GM12892 (cell line): Measurements from ENCODE around the gene CDKL5.

Experiments used
- DNase-seq: peaks from one replicate; pipeline ENCODE4 v3.0.0; 2011; ENCODE audit not compliant: insufficient read length
- FAIRE-seq: peaks from 2 replicates; lab custom pipeline; 2011; peaks lifted over from hg19 to GRCh38; lab: Jason Lieb, UNC
- POLR2A ChIP-seq: IDR thresholded peaks from 2 replicates; pipeline ENCODE4 v1.6.1; 2011; ENCODE audit warnings: low read depth, low read length, control low read depth
- POLR2AphosphoS5 ChIP-seq: IDR thresholded peaks from 2 replicates; pipeline ENCODE4 v1.6.1; 2011; ENCODE audit warnings: low read depth, low read length, control low read depth
- TAF1 ChIP-seq: IDR thresholded peaks from 2 replicates; pipeline ENCODE4 v1.6.1; 2011; ENCODE audit warnings: low read depth, mild to moderate bottlenecking, control low read depth, low read length, borderline replicate concordance

The CDKL5 gene

DNA sequence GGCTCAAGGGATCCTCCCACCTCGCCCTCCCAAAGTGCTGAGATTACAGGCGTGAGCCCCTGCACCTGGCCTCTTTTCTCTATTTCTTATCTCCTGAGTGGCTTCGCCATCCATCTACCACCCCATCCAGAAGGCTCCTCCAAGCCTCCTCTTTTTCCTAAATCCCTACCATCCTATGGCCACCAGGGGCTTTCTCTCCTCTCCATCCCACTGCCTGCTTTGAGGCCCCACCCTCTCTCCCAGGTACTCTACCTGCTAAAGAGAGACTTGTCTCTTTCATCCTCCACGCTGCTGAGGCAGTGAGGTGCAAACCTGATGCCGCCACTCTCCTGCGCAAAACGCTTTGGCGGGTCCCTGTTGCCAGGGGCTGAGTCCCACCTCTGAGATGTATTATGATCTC lies 239.5 kb downstream of the CDKL5 start:
- TF ChIP-seq TAF1 (no peak), POLR2AphosphoS5 (no peak), POLR2A (no peak)
- FAIRE-seq (no peak), DNase-seq (no peak)

DNA sequence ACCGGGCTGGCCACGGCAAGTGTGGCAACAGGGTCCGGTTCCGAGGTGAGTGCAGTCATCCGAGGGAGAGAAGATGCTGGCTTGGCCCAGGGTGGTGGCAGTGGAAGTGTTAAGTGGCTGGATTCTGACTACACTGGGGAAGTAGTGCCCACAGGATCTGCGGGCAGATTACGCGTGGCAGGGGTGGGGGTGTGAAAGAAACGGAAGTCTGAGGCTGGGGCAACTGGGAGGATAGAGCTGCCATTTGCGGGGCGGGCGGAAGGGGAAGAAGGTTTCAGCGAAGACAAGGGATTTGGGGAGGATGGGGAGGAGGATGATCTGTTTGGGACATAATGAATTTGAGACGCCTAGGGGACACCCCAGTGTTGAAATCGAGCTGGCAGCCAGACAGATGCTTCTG lies 241.2 kb downstream of the CDKL5 start:
- TF ChIP-seq POLR2A, result no peak
- DNase-seq (no peak), FAIRE-seq (no peak)

DNA sequence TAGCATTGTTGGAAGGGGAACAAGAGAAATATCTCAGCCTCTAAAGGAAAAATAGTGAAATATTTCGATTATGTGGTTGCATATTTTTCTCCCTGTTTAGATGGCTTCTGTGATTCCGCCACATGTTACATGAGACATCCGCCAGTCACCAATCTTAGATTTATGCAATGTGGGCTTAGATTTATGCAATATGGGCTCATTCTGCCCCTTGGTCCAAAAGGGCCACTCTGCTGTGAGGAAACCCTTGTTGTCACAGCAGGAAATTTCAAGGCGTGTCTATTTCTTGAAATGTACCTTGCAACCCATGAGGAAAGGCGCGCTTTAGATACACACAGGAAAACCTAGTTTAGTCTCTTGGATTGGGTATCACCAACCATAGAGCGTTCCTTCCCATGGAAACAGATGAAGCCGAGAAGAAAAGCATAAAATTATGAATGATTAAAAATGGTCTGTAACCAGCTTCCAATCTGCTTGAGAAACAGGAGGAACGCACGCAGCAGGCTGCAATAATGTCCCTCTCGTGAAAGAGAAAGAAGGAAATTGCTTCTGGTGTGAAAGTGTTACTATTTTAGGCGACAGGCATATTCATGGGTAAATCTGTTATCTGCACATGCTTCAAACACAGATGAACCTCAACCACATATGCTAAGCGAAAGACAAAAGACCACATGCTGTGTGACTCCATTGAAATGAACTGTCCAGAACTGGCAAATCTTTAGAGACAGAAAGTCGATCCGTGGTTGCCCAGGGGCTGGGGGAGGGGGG lies 242.8 kb downstream of the CDKL5 start:
- peak; percentile 56 for FAIRE-seq
- no peak for DNase-seq
- TF ChIP-seq POLR2A, result no peak
- TF ChIP-seq POLR2AphosphoS5, result no peak
- no peak for TF ChIP-seq TAF1

DNA sequence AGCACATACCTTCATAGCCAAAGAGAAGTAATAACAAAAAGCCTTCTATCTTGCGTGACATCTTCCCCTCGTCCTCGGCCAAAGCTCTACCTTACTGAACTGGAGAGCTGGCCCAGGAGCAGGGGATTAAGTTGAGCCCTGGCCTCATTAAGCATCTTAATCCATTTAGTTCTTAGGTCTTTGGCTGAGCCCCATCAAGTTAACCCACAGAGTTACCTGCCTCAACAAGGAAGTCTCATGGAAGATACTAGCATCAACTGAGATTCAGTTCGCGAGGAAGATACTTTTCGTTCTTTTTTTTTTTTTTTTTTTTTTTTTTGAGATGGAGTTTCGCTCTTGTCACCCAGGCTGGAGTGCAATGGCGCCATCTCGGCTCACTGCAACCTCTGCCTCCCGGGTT lies 246.6 kb downstream of the CDKL5 start, which contains the start of gene RS1:
Gene RS1 (minus strand): TSS at position 101 of the 400 bp plus-strand sequence. CDS start 40 bp downstream, at position 61.
- DNase-seq (no peak), FAIRE-seq (no peak)

DNA sequence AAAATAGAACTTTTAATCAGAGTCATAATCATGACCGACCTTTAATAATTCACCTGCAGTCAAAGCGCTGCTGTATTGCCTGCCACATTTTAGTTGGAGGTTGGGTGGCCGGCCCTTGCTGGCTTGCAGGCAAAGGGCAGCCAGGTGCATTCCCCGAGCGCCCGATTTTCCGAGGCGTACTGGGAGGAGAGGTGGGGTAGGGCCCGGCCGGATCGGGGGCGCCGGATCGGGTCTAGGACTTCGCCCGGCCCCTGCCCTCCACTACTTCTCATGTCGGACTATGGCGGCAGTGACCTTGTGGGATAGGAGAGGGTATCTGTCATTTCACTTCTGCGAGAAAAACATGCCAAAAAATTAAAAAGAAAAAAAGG lies 249.0 kb downstream of the CDKL5 start:
- DNase-seq (no peak), FAIRE-seq (no peak)

More for the DNA sequence above, 246.6 kb downstream of the CDKL5 start, which contains the start of gene RS1:
- TF ChIP-seq POLR2AphosphoS5 (no peak), TAF1 (no peak), POLR2A (no peak)

DNA sequence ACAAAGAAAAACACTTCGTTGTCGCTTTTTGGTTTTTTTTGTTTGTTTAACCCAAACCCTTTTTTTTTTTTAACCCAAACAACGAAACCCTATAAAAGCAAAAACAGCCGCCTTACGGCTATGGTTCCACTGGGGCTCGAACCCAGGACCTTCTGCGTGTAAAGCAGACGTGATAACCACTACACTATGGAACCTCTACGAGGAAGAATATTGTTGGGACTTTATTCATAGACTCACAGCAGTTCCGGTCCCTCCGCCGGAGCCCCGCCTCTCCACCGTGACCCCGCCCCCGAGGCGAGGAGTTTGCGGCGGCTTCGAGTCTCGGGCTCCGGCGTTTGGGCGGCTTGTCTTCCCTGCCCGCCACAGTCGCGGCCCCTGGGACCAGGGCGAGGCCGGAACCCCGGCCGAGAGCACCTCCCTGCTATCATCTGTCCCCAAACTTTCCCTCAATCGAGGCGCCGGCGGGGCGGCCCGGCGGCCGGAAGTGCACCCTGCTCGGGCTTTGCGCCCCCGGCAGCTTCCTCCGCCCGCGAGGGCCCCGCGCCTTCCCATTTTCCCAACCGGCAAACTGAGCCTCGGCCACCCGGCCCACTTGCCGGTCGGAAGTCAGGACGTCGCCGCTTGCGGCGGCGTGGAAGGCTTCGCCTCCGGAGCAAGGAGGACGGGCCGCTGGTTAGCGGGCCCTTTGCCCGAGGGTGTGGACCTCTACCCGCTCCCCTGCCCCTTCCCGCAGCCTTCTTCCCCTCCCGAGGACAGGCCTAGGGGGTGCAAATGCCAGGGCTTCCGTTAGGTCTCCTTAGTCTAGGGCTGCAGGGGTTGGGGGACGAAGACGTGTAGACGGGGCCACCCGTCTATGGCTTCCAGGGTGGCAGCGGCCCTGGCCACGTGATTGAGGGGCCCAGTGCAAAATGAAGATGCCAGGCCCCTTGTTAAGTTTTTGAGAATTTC lies 249.7 kb downstream of the CDKL5 start:
- DNase-seq (peak; percentile 67), FAIRE-seq (peak; percentile 66)
- TF ChIP-seq POLR2A (peak; percentile 22; the same call in 1 of the 2 replicates), POLR2AphosphoS5 (no peak)

More for the DNA sequence above, 249.0 kb downstream of the CDKL5 start:
- TF ChIP-seq TAF1 (no peak), POLR2AphosphoS5 (no peak), POLR2A (no peak)

DNA sequence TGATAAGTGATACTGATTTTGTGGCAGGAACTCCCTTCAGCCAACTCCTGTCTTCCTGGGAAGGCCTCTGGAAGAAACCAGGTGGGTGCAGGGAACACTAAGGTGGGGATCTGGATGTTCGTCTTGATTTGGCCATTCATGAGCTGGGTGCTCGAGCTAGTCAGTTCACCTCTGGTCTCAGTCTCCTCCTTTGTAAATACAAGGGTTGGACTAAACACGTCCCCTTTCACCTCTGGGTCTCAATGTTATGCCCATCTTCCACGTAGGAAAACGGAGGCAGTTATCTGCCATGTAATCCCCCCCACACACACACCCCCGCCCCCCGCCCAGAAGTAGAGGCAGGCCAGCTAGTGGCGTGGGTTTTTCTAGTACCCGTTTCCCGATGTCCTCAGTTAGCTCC lies 250.6 kb downstream of the CDKL5 start:
- no peak for DNase-seq
- FAIRE-seq, result peak; percentile 51
- no peak for TF ChIP-seq POLR2AphosphoS5
- no peak for TF ChIP-seq POLR2A
- TF ChIP-seq TAF1, result no peak

DNA sequence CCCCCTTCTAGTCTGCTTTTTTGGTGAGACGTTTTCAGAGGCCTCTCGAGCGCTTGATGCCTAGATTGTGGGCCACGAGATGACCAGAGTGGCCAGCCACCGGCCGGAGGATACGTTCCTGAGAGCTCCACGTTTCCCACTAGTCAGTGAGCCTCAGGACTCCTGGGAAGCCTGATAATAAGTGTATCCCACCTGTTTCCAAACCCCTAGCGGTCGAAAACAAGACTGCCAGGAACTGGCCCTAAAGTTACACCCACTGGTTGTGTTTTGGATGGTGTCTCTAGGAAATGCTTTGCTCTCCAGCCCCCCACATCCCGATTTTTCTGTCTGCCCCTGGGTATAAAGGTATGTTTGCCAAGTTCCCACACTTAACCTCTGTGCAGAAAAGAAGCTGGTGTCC lies 251.1 kb downstream of the CDKL5 start:
- DNase-seq, result no peak
- TF ChIP-seq POLR2A, result no peak

DNA sequence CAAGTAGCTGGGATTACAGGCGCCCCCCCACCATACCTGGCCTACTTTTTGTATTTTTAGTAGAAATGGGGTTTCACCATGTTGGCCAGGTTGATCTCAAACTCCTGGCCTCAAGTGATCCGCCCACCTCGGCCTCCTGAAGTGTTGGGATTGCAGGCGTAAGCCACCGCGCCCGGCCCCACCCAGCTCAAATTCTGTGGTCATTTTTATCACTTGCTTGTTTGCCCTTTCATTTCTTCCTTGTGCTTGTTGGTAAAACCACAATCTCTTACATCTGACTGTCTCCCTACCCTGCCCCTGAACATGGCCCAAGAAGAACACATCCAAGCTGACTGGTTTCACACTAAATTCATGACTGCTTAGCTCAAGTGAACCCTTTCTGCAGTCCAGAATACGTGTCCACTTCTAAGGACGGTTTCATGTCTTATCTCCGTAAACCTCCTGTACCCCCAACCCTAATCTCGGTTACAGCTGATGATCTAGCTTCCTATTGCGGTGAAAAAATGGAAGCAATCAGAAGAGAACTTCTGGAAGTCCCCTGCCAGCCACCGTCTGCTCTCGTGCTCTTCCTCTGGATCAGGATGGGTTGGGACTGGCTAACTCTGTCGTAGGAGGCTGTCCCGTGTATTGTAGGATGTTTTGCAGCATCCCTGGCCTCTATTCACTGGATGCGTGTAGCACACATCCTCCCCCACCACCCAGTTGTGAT lies 251.9 kb downstream of the CDKL5 start:
- FAIRE-seq (no peak), DNase-seq (no peak)
- TF ChIP-seq TAF1, result no peak
- no peak for TF ChIP-seq POLR2A
- TF ChIP-seq POLR2AphosphoS5, result no peak

More for the DNA sequence above, 251.1 kb downstream of the CDKL5 start:
- no peak for FAIRE-seq

DNA sequence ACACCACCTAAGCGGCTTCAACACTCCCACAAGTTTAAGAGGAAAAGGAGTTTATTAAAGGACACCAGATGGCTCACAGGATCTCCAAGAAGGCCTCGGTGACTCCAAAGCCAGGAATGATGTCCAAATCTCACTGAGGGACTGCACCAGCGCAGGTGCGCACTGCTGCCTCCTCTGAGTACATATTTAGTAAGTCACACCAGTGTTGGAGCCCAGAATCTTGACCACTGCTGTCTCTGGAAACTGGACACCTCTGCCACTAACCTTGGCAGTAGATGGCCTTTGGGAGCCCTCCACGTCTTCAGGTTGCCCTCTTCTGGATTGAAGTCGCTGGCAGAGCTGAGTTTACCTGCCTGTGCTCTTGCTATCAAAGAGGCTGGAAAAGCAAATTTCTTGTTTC lies 256.6 kb downstream of the CDKL5 start:
- no peak for DNase-seq
- no peak for TF ChIP-seq POLR2A
- no peak for TF ChIP-seq TAF1
- no peak for TF ChIP-seq POLR2AphosphoS5
- FAIRE-seq, result no peak

DNA sequence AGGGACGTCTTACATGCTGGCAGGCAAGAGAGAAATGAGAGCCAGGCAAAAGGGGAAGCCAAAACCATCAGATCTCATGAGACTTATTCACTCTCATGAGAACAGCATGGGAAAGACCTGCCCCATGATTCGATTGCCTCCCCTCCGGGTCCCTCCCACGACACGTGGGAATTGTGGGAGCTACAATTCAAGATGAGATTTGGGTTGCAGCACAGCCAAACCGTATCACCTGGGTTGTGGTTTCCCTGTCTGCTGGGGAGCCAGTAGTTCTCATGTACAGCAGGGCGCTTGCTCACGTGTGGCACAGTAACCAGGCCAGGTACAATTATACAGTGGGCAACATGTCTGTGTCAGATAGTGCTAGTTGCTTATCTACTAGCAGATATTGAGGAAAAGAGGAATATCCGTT lies 257.6 kb downstream of the CDKL5 start:
- FAIRE-seq, result no peak

DNA sequence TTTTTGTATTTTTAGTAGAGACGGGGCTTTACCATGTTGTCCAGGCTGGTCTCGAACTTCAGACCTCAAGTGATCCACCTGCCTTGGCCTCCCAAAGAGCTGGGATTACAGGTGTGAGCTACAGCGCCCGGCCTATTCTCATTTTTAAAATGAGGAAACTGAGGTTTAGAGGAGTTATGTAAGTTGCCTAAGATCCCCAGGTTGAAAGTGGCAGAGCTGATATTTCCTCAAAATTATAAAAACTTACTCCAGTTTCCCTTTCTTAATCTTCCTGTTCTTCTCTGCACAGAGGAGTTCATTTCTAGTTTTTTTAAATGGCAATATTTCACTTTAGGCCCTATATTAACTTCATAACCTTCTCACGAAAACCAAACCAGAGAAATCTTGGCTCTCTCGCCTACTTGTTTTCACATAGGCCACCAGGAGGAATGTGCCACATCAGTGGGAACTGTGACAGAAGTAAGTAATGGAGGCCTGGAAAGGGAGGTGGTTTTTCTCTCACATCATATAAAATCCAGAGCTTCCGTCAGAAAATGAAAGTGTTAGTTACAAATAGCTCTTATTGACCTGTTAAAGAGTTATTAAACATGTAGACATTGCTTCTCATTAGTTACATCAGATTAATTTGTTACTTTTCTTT lies 262.6 kb downstream of the CDKL5 start:
- TF ChIP-seq POLR2A (no peak), TAF1 (no peak), POLR2AphosphoS5 (no peak)
- FAIRE-seq, result no peak
- DNase-seq, result no peak

More for the DNA sequence above, 257.6 kb downstream of the CDKL5 start:
- no peak for DNase-seq
- TF ChIP-seq POLR2A, result no peak
